ENCODE results near the gene OR14K1.
"Not testable (repeated sequence)": the region's sequence is repeated elsewhere in the genome, so short reads cannot be mapped to it uniquely, and the experiment has no call there.

Gene OR14K1

DNA sequence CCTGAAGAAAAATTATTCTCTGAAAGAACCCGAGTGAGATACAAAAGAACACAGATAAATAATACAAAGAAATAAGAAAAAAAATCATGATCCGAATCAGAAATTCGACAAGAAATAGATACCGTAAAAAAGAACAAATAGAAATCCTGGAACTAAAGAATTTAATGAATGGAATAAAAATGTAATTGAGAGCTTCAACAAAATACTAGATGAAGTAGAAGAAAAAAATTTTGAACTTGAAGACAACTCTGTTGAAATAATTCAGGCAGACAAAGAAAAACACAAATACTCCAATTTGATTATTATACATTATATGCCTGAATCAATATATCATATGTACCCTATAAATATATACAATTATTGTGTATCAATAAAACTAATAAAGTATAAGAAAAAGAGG lies 17.2 kb upstream of the OR14K1 start:
- TF ChIP-seq, protein P1, sequence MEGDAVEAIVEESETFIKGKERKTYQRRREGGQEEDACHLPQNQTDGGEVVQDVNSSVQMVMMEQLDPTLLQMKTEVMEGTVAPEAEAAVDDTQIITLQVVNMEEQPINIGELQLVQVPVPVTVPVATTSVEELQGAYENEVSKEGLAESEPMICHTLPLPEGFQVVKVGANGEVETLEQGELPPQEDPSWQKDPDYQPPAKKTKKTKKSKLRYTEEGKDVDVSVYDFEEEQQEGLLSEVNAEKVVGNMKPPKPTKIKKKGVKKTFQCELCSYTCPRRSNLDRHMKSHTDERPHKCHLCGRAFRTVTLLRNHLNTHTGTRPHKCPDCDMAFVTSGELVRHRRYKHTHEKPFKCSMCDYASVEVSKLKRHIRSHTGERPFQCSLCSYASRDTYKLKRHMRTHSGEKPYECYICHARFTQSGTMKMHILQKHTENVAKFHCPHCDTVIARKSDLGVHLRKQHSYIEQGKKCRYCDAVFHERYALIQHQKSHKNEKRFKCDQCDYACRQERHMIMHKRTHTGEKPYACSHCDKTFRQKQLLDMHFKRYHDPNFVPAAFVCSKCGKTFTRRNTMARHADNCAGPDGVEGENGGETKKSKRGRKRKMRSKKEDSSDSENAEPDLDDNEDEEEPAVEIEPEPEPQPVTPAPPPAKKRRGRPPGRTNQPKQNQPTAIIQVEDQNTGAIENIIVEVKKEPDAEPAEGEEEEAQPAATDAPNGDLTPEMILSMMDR (IDR thresholded peaks at IDR 0.05; ENCODE audit: poor library complexity, severe bottlenecking), result no peak
- DNase-seq (ENCODE audit: low spot score), result no peak
- Histone ChIP-seq H3K27ac (ENCODE audit: poor library complexity, severe bottlenecking) (no peak overlapping the region), H3K36me3 (ENCODE audit: low read depth) (no peaks in the 10 kb centered on the region), H3K27me3 (ENCODE audit: insufficient read depth, poor library complexity, severe bottlenecking) (no peaks in the 10 kb centered on the region), H3K9me3 (ENCODE audit: severe bottlenecking) (no peaks in the 10 kb centered on the region), H3K4me3 (ENCODE audit: severe bottlenecking) (no peak overlapping the region), H3K4me1 (ENCODE audit: insufficient read depth, poor library complexity, severe bottlenecking) (no peaks in the 10 kb centered on the region)
- ATAC-seq (ENCODE audit: low read depth), result no peak

DNA sequence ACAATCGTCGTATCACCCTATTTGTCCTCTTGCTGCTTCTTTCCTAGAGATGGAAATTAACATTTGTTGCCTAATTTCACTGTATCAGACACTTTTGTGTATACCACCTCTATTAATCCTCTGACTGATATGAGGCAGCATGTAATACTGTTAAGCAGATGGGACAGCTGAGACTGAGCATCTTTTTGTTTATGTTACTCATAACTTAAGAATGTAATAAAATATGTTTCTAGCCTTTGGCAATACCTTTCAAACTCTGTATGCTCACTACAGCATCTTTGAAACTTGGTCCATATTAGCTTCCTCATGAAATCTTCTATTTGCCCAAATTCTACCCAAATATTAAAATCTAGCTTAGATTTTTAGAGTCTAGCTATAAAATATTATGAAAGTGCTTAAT lies 2.3 kb downstream of the OR14K1 start:
- DNase-seq (ENCODE audit: low spot score), result no peak
- H3K27ac ChIP-seq (ENCODE audit: poor library complexity, severe bottlenecking), result no peak overlapping the region
- H3K9me3 ChIP-seq (ENCODE audit: severe bottlenecking), result peaks cover 2% of the 10 kb centered on the region

DNA sequence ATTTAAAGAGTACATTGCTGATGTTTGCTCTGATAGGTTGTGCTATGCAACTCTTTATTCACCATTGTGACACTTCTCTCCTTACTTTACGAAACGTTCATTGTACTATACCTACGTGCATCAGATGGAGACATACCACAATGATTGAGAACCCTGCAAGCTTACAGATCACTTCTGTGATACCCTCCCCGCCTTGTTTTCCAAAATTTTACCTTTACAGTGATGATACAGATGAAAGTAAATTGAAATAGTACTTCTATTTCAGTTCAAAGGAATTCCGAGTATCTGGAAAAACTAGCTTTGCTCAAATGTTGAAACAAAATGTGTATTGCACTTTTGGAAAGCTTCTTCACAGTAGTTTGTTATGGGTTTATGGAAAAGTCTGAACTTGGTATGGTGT lies 3.3 kb downstream of the OR14K1 start:
- TF ChIP-seq, protein P1 (IDR thresholded peaks at IDR 0.05; ENCODE audit: poor library complexity, severe bottlenecking), result no peak
- no peak for DNase-seq (ENCODE audit: low spot score)
- Histone ChIP-seq H3K4me1 (ENCODE audit: insufficient read depth, poor library complexity, severe bottlenecking) (no peaks in the 10 kb centered on the region), H3K27me3 (ENCODE audit: insufficient read depth, poor library complexity, severe bottlenecking) (no peaks in the 10 kb centered on the region), H3K9me3 (ENCODE audit: severe bottlenecking) (peaks cover 2% of the 10 kb centered on the region), H3K4me3 (ENCODE audit: severe bottlenecking) (no peak overlapping the region), H3K27ac (ENCODE audit: poor library complexity, severe bottlenecking) (no peak overlapping the region), H3K36me3 (ENCODE audit: low read depth) (no peaks in the 10 kb centered on the region)
- no peak for ATAC-seq (ENCODE audit: low read depth)

More for the DNA sequence above, 2.3 kb downstream of the OR14K1 start:
- H3K36me3 ChIP-seq (ENCODE audit: low read depth), result no peaks in the 10 kb centered on the region
- ATAC-seq (ENCODE audit: low read depth), result peak; percentile 46; the same call in 1 of the 3 replicates
- no peak overlapping the region for H3K4me3 ChIP-seq (ENCODE audit: severe bottlenecking)
- no peaks in the 10 kb centered on the region for H3K4me1 ChIP-seq (ENCODE audit: insufficient read depth, poor library complexity, severe bottlenecking)
- H3K27me3 ChIP-seq (ENCODE audit: insufficient read depth, poor library complexity, severe bottlenecking), result no peaks in the 10 kb centered on the region
- TF ChIP-seq, protein P1 (IDR thresholded peaks at IDR 0.05; ENCODE audit: poor library complexity, severe bottlenecking), result no peak

DNA sequence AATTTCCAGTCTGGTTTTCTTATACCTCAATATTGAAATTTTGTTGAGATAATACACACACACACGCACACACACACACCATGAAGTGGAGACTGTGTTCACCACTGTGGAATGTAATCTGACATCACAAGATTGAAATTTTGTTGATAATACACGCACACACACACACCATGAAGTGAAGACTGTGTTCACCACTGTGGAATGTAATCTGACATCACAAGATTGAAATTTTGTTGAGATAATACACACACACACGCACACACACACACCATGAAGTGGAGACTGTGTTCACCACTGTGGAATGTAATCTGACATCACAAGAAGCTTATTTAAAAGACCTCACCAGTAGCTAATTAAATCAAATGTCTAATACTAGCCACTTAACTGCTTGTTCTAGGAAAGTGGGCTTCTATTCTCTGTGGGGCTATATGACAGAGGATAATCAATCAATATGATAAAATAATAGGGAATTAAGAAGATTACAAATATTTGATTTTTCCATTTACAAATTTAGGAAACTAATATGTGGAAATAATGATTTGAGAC lies 3.9 kb downstream of the OR14K1 start:
- not testable (repeated sequence) for H3K27ac ChIP-seq (ENCODE audit: poor library complexity, severe bottlenecking); H3K4me3 ChIP-seq (ENCODE audit: severe bottlenecking); H3K4me1 ChIP-seq (ENCODE audit: insufficient read depth, poor library complexity, severe bottlenecking)

DNA sequence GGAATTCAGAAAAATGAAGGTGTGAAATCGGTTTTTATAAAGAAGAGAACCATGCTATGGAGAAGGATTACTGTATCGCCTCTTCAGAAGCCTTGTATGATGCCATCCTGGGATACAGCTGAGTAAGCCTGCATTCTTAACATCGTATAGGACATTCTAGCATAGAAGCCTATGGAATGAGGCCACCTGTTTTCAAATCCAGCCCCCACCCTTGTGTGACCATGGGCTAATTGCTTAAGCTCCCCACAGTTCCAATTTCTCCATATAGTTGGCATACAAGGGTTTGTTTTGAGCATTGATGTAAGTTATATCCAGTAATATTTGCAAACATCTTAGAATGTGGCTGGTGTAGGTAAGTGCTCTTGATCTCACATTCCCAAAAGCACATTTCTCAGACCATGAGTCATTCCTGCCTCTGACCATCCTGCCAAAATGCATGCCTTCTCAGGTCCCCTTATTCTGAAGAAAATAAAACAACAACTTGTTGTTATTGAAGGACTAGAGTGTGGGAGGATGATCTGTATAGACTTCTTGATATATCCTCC lies 8.0 kb downstream of the OR14K1 start:
- Histone ChIP-seq H3K36me3 (ENCODE audit: low read depth) (no peaks in the 10 kb centered on the region), H3K27me3 (ENCODE audit: insufficient read depth, poor library complexity, severe bottlenecking) (no peaks in the 10 kb centered on the region), H3K27ac (ENCODE audit: poor library complexity, severe bottlenecking) (no peak overlapping the region), H3K9me3 (ENCODE audit: severe bottlenecking) (no peaks in the 10 kb centered on the region), H3K4me3 (ENCODE audit: severe bottlenecking) (no peak overlapping the region), H3K4me1 (ENCODE audit: insufficient read depth, poor library complexity, severe bottlenecking) (no peaks in the 10 kb centered on the region)
- ATAC-seq (ENCODE audit: low read depth) (no peak), DNase-seq (ENCODE audit: low spot score) (no peak)
- TF ChIP-seq, protein P1 (IDR thresholded peaks at IDR 0.05; ENCODE audit: poor library complexity, severe bottlenecking), result no peak

More for the DNA sequence above, 3.9 kb downstream of the OR14K1 start:
- DNase-seq (ENCODE audit: low spot score); H3K27me3 ChIP-seq (ENCODE audit: insufficient read depth, poor library complexity, severe bottlenecking); H3K36me3 ChIP-seq (ENCODE audit: low read depth); H3K9me3 ChIP-seq (ENCODE audit: severe bottlenecking): not testable (repeated sequence)
- peak; percentile 31; the same call in 1 of the 3 replicates for ATAC-seq (ENCODE audit: low read depth)
